Left renal pelvis (tissue), 4 donors: ENCODE data around the gene ERF. TPM values are rescaled to one million over a fixed set of nuclear protein-coding genes. Genes with fewer than 3 reads are reported as not detected.
A peak's percentile ranks its signal among the peaks of the same experiment; 100 is the strongest.
"Not testable (repeated sequence)": the region's sequence is repeated elsewhere in the genome, so short reads cannot be mapped to it uniquely, and the experiment has no call there.

Experiments used
- DNase-seq, 4 donors: peaks; one replicate each; pipeline ENCODE4 v3.0.0-alpha.2; 2013; ENCODE audit warnings: low read depth in 4 of 4, low spot score in 3 of 4
- polyA plus RNA-seq, 4 donors: library from polyadenylated mRNA; unstranded; fragments of 120-200 nt; gene quantifications; one replicate each; pipeline ENCODE4 v1.2.1, GENCODE V29; 2013; ENCODE audit not compliant: insufficient read length in 4 of 4

The ERF gene
- polyA plus RNA-seq, 4 donors = 57.2 to 81.0 (median 63.4) TPM

DNA sequence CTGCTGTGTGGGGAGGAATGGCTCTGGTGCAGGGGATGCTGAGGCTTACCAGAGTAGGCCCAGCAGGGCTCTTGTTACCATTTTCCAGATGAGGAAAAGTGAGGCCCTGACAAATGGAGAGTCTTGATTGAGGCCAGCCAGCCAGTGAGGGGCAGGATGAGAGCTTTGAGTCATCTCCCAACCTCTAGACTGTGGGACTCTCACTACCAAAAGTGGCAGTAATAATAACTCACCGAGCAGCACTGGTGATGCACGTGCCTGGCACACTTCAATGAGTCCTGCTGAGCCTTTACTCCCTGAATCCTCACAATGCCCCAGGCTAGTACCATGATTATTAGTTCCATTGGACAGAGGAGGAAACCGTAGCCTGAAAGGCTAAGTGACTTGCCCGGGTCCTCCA, 21.9 kb upstream of the ERF start:
- no peak for DNase-seq

DNA sequence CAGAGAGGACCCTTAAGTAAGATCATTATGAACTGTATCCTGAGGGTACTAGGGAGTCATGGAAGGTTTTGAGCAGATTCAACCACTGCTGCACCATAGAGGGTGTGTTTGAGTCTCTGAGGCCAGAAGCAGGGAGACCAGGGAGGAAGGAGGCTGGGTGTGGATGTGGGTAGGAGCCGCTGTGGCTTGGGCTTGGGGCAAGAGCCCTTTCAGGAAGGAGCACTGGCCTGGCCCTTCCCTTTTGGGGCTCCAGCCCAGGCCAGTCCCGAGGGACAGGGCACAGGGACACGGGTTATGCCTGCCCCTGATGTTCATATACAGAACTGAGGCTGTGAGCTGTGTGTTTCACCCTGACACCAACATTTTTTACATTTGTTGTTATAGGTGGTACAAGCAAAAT, 21.4 kb upstream of the ERF start:
- DNase-seq = no peak

DNA sequence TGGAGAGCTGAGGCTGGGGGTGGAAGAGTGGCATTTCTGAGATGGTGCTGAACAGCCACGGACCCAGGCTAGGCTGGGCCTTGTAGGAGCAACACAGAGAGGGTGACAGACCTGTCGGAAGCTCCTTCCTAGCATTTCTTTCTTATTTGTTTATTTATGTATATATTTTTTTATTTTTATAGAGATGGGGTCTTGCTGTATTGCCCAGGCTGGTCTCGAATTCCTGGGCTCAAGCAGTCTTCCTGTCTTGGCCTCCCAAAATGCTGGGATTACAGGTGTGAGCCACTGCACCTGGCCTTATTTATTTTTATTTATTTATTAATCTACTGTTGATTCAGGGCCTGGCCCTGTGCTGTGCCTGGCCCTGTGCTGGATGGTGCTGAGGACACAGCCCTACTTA, 20.6 kb upstream of the ERF start:
- no peak for DNase-seq

DNA sequence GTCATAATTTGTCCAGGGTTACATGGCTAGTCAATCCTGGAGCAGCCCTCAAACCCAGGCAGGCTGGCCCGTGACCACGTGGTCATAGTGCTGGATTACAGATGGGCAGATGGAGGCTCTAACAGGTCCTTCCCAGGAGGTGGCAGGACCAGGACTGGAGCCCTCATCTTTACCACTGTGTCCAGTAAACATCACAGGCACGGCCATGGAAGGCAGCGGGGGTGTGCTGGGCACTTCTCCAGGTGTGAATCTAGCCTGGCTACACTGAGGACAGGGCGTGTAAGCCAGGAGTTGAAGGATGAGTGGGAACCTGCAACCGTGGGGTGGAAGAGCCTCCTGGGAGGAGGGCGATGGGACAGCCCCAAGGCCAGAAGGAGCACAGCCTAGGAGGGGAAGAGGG, 20.2 kb upstream of the ERF start:
- no peak for DNase-seq

DNA sequence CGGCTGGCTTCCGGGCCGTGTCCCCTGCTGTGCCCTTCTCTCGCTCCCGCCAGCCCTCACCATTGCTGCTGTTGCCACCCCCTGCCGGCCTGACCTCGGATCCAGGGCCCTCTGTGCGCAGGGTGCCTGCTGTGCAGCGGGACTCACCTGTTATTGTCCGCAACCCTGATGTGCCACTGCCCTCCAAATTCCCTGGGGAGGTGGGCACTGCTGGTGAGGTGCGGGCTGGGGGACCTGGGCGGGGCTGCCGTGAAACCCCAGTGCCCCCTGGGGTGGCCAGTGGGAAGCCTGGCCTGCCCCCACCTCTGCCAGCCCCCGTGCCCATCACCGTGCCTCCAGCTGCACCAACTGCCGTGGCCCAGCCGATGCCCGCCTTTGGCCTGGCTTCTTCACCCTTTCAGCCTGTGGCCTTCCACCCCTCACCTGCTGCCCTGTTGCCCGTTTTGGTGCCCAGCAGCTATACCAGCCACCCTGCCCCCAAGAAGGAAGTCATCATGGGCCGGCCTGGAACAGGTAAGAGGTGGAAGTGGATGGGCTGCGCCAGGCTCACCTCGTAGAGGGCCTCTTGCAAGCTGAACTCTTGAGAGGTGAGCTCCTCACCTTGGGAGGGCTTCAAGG, 19.2 kb upstream of the ERF start:
- DNase-seq = no peak

DNA sequence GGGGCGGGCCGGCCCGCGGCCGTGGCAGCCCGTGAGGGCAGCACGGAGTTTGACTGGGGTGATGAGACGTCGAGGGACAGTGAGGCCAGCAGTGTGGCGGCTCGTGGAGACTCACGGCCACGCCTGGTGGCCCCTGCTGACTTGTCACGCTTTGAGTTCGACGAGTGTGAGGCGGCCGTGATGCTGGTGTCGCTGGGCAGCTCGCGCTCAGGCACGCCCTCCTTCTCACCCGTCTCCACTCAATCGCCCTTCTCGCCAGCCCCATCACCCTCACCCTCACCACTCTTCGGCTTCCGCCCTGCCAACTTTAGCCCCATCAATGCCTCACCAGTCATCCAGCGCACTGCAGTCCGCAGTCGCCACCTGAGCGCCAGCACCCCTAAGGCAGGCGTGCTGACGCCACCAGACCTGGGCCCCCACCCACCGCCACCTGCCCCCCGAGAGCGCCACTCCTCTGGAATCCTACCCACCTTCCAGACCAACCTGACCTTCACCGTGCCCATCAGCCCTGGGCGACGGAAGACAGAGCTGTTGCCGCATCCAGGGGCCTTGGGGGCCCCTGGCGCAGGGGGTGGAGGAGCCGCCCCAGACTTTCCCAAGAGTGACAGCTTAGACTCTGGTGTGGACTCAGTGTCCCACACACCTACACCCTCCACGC, 18.6 kb upstream of the ERF start:
- DNase-seq = no peak

DNA sequence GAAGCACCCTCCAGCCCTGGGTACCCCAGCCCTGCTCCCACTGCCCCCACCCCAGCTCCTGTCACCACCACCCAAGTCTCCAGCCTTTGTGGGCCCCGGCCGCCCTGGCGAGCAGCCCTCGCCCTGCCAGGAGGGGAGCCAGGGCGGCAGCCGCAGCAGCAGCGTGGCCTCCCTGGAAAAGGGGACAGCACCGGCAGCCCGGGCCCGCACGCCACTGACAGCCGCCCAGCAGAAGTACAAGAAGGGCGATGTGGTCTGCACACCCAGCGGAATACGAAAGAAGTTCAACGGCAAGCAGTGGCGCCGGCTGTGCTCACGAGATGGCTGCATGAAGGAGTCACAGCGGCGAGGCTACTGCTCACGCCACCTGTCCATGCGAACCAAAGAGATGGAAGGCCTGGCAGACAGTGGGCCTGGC, 18.1 kb upstream of the ERF start:
- DNase-seq = no peak

DNA sequence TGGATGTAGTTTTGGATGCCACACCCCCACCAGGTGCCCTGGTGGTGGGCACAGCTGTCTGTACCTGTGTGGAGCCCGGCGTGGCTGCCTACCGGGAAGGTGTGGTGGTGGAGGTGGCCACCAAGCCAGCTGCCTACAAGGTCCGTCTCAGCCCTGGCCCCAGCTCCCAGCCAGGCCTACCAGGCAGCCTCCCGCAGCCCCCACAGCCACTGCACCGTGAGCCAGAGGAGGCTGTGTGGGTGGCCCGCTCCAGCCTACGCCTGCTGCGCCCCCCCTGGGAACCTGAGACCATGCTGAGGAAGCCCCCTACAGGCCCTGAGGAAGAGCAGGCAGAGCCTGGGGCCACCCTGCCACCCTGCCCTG, 17.6 kb upstream of the ERF start:
- no peak for DNase-seq

DNA sequence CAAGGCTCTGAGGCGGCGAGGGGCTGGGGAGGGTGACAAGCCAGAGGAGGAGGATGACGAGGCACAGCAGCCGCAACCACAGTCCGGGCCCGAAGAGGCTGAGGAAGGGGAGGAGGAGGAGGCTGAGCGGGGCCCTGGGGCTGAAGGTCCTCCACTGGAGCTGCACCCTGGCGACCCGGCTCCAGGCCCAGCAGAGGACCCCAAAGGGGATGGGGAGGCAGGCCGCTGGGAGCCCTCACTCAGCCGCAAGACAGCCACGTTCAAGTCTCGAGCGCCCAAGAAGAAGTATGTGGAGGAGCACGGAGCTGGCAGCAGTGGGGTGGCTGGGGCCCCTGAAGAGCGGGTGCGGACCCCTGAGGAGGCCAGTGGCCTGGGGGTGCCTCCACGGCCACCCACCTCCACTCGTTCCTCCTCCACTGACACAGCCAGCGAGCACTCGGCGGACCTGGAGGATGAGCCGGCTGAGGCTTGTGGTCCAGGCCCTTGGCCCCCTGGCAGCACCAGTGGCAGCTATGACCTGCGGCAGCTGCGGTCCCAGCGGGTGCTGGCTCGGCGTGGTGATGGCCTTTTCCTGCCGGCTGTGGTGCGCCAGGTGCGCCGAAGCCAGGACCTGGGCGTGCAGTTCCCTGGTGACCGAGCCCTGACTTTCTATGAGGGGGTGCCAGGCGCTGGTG, 17.1 kb upstream of the ERF start:
- DNase-seq = no peak

DNA sequence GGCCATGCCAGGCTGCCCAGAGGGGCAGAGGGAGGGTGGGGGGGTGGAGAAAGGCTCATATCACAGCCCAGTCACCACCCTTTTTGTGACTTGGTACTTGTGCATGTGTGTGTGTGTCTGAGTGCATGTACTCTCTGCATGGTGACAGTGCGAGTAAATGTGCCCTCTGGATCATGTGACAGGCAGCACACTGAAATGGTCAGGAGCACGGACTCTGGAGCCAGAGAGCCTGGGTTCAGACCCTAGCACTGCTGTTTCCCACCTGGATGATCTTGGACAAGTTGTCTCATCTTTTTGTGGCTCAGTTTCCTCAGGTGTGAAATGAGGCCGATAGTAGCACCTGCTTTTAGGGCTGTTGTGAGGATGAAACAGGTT, 16.1 kb upstream of the ERF start:
- no peak for DNase-seq

DNA sequence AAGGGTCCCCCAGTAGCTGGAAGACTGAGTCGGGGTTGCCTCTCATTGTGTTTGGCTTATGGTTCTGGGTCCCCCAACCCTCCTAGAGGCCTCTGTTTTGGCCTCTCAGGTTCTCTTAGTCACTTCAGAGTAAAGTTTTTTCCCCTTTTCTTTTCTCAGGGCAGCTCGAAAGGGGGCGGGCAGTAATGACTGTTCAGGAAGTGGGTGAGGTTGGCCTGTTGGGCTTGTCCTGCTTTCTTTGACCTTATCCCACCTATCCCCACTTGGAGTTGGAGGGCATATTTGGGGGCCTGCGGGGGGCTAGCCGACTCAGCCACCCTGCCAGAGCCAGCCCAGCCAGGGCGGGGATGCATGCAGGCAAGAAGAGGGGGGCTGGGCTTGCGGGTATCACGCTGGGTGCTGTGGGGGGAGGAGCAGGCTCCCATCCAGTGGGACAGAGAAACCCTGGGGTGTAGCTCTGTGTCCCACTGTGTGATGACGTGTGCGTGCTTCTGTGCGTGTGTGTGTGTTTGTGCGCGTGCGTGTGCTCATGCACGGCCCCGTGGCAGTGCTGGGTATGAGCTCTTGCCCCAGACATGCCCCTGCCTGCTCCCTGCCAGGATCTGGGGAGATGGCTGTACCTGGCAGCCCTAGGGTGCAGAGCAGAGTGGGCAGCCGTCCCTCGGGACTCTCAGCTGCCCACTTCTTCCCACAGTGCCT, 15.6 kb upstream of the ERF start:
- DNase-seq = no peak

DNA sequence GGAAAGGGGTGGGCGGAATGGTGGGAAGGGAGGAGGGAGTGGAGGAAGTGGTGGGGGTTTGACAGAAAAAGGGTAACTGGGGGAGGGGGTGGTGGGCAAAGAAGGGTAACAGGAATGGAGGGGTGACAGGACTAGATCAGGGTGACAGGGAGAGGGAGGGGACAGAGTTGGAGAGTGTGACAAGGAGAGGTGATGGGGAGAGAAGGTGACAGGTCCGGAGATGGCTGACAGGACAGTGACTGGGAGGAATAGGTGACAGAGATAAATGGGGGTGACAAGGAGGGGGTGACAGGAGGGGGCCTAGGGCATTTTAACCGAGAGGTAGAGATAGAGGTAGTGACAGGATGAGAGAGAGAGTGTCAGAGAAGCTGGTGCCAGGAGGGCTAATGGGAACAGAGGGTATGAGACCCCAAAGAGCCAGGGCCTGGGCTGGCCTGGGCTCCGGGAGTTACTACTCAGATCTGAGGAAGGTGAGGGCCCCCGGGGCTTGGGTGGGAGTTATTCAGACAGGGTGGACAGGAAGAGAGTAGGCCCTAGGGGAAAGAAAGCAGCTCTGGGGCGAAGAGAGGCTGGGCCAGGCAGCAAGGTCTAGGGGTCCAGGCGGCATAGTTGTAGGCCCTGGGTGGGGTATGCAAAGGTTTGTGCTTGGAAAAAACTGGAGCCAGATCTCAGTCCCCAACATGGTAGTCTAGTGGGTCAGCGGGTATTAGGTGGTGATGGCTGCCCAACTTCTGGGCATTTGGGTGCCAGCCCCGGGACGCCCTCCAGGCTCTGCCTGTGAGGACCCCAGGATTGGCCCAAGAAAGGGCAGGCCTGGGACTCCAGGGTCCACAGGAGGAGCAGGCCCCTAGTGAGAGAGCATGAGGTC, 14.8 kb upstream of the ERF start:
- no peak for DNase-seq

DNA sequence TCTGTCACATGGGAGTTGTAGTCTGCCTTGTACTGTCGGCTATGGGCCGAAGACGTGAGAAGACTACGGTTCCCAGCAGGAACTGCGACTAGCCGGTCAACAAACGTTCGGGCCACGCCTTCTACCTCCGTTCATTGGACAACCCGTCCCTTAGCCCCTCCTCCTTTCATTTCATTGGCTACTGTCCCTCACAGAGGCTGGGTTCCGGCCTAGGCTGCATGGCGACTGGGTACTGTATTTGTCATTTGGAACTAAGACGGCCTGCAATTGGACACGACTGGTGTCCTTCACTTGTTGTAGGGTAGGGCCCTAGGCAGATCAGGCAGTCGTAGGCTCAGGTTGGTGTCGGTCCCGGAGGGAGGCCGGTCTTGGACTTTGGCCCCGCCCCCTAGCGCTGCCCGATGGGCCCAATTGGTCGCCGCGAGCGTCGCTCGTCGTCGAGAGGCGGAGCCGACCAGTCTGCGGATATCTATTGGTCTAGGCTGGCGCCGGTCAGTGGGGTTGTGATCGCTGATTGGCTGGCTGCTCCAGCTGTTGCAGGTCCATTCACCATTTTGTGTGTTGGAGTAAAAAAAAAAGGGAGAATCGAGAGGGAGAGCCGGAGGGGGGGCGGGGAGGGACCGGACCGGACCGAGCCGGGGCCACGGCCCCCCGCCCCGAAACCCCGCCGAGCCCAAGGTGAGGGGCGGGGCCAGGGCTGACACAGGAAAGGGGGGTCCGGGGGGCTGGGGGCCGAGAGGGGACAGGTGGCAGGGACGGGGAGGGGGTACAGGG, 14.0 kb upstream of the ERF start, which contains the start of gene CIC:
TSS of gene CIC (plus strand) at position 549 of the 774 bp plus-strand sequence. CDS start 2,532 bp downstream, outside the sequence.
- peak; percentile 100 for DNase-seq

DNA sequence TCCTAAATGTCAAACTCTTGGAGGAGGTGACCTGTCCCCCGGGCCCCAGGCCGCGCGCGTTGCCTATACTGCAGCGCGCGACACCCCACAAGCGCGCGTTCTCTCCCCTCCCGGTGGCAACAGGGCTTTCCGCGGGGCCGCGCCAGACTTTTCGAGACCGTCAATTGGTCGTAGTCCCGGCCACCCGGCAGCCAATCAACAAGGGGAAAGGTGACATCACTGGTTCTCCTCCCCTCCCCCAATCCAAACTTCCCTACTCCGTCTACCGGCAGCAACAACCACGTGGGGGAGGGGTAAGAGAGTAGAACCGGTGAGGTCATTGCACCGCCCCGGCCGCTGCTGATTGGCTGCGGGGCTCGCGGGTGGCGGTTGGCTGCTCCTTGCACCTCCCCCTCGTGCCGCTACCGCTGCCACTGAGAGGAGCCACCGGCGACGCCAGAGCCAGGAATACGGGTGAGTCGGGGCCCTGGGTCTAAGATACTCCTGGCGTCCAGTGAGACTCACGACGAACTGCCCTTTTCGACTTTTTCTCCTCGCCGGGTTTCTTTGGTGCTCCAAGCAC, 13.3 kb upstream of the ERF start:
- DNase-seq = peak; percentile 99 to 100 (median 100)

DNA sequence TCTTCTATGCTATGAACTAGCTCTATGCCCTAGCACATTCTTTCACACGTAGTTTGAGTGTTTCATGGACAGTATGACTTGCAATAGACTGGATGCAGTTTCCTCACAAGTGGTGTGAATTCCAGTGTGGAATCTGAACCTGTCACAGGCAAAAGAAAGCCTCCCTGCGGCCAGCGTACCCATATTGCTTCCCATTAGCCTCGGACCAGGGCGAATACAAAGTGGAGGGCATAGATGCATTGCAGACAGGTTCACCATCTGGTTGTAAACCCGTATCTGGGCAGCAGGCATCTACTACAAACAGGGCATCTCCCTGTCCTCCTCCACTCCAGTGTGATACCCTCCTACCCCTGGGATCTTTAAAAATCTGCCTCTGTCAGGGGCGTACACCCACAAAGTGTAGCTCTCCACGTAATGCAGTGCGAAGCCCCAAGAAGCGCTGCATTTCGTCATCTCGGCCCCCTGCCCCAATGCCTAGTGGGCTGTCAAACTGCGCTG, 12.8 kb upstream of the ERF start:
- DNase-seq = no peak

DNA sequence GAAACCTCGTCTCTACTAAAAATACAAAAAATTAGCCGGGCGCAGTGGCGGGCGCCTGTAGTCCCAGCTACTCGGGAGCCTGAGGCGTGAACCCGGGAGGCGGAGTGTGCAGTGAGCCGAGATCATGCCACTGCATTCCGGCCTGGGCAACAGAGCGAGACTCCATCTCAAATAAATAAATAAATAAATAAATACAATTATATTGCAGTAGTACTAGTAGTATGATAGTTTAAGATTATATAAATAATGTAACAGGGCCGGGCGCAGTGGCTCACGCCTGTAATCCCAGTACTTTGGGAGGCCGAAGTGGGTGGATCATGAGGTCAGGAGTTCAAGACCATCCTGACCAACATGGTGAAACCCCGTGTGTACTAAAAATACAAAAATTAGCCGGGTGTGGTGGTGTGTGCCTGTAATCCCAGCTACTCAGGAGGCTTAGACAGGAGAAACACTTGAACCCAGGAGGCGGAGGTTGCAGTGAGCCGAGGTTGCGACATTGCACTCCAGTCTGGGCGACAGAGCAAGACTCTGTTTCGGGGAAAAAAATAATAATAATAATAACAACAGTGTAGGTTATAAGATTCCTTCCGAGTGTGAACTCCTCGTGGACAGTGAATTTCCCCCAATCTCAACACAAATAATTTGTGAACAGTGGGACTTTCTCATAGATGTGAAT, 12.1 kb upstream of the ERF start:
- not testable (repeated sequence) for DNase-seq

DNA sequence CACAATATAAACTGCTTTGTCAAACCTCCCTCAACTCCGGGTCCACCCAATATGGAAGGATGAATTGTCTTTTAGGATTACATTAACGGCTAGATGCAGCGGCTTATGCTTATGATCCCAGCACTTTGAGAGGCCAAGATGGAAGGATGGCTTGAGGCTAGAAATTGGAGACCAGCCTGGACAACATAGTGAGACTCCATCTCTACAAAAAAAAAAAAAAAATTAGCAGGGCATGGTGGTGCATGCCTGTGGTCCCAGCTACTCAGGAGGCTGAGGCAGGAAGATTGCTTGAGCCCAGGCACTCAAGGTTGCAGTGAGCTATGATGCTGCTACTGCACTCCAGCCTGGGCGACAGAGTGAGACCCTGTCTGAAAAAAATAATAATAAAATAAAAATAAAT, 11.2 kb upstream of the ERF start:
- DNase-seq = not testable (repeated sequence)

DNA sequence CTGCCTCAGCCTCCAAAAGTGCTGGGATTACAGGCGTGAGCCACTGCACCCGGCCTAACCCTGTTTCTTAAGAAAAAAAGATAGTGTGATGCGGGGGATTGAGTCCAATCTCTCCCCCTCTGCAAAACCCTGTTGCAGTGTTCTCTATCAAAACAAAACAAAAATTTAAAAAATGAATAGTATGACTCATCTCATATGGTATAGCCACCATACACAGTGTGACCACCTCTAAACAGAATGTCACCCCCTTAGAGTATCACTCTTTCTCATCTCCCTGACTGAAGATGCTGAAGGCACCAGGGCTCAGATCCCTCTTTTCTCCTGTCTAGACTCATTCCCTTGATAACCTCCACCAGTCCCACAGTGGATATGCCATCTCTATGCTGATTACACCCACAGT, 6.8 kb upstream of the ERF start:
- DNase-seq = no peak

DNA sequence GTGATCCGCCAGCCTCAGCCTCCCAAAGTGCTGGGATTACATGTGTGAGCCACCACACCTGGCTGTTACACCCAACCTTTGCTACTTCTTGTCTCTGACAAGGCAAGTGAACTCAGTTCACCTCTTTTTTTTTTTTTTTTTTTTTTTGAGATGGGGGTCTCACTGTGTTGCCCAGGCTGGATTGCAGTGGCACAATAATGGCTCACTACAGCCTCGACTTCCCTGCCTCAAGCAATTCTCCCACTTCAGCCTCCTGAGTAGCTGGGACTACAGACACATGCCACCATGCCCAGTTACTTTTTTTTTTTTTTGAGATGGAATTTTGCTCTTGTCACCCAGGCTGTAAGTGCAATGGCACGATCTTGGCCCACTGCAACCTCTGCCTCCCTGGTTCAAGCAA, 2.9 kb upstream of the ERF start:
- DNase-seq = not testable (repeated sequence)
